Spleen (tissue), 11 donors: Measurements from ENCODE around the gene VAMP2. TPM values are rescaled to one million over a fixed set of nuclear protein-coding genes. Genes with fewer than 3 reads are reported as not detected.

ENCODE experiments used
- DNase-seq: peaks from one replicate; pipeline ENCODE4 v3.0.0-alpha.2; 2020
- H3K27ac ChIP-seq, 8 donors: fragments of 200-600 bp; sonication (generic) in 7 of 8; 1 replicate in 4 of 8; 2 replicates in 4 of 8; pipeline versions ENCODE4 v1.5.0 to v1.8.0; 2016 to 2021; ENCODE audit warnings: inconsistent platforms in 4 of 8, mild to moderate bottlenecking in 4 of 8, moderate library complexity in 1 of 8
- H3K27me3 ChIP-seq, 7 donors: fragments of 200-600 bp; sonication (generic) in 6 of 7; replicated peaks in 1 of 7; 1 replicate in 4 of 7; 2 replicates in 3 of 7; pipeline versions ENCODE4 v1.5.0 to v1.8.0; 2016 to 2021; ENCODE audit warnings: inconsistent platforms in 3 of 7, mild to moderate bottlenecking in 1 of 7
- H3K36me3 ChIP-seq, 6 donors: fragments of 200-600 bp; sonication (generic) in 5 of 6; 1 replicate in 4 of 6; 2 replicates in 2 of 6; pipeline versions ENCODE4 v1.5.0 to v1.8.0; 2016 to 2021; ENCODE audit warnings: inconsistent platforms in 2 of 6
- H3K4me1 ChIP-seq, 6 donors: fragments of 200-600 bp; sonication (generic) in 5 of 6; 1 replicate in 3 of 6; 2 replicates in 3 of 6; pipeline versions ENCODE4 v1.5.0 to v1.8.0; 2016 to 2021; ENCODE audit warnings: inconsistent platforms in 3 of 6
- H3K4me3 ChIP-seq, 8 donors: fragments of 200-600 bp; sonication (generic) in 7 of 8; 1 replicate in 4 of 8; 2 replicates in 4 of 8; pipeline versions ENCODE4 v1.5.0 to v1.8.0; 2016 to 2021; ENCODE audit warnings: inconsistent platforms in 4 of 8, mild to moderate bottlenecking in 4 of 8, moderate library complexity in 2 of 8
- H3K9me3 ChIP-seq, 8 donors: fragments of 200-600 bp; sonication (generic) in 7 of 8; 1 replicate in 4 of 8; 2 replicates in 4 of 8; pipeline versions ENCODE4 v1.5.0 to v1.8.0; 2016 to 2021; ENCODE audit warnings: inconsistent platforms in 4 of 8
- POLR2A ChIP-seq, 3 donors: fragments of 450-650 bp; IDR thresholded peaks; one replicate each; pipeline ENCODE4 v1.5.1; 2017; ENCODE audit warnings: antibody characterized with exemption in 3 of 3, mild to moderate bottlenecking in 1 of 3
- POLR2AphosphoS5 ChIP-seq, 3 donors: sonication (generic); formaldehyde crosslinking; IDR thresholded peaks; one replicate each; pipeline ENCODE4 v1.5.1; 2017; ENCODE audit warnings: antibody characterized with exemption in 3 of 3
- WGBS, 5 donors: extraction: QIAGEN DNeasy Blood & Tissue Kit in 3 of 5; methylation state at CpG; one replicate each; pipeline versions ENCODE4 v1.1.5 to v1.1.7; 2013 to 2018; 5-methylcytosine and 5-hydroxymethylcytosine counted together
- intact Hi-C: fragments of 100-400 bp; cut with DNase I; formaldehyde crosslinking; loops from one replicate; pipeline ENCODE4 v1.15.0; 2023; ENCODE audit warnings: low total_unique reads
- polyA plus RNA-seq, 3 donors: library from polyadenylated mRNA; stranded (reverse); fragments of 200-250 nt; gene quantifications; one replicate each; pipeline ENCODE4 v1.2.1, GENCODE V29; 2013
- total RNA-seq, 7 donors: library from RNA; depleted of rRNA in 3 of 7; stranded (reverse); fragments of >200 nt in 3 of 7; fragmentation: NEBNext Ultra II Directional in 4 of 7; extraction: Animal tissue kit (Norgen Biotek cat#: 25700) in 4 of 7; gene quantifications; one replicate each; pipeline versions ENCODE4 v1.1.0 to v1.2.1, GENCODE V29; 2016 to 2021
- TF ChIP-seq, protein P1 (sequence below), 11 experiments: fragments of 200-600 bp in 7 of 11; fragments of 450-650 bp in 4 of 11; sonication (generic) in 4 of 11; IDR thresholded peaks in 8 of 11; conservative IDR thresholded peaks in 3 of 11; 1 replicate in 7 of 11; 2 replicates in 4 of 11; pipeline versions ENCODE4 v1.4.0 to v1.8.0; 2016 to 2021; ENCODE audit warnings: antibody characterized with exemption in 11 of 11, inconsistent platforms in 4 of 11, mild to moderate bottlenecking in 1 of 11
- donor health status: healthy with polysubstance abuse.
- donor health status: DM: no; HTN: no; CAD: no; lungs with moderate emphysema.
- donor health status: DM: no; HTN: no; CAD: no.
- donor health status: Bipolar disorder and iron deficiency.
- donor health status: healthy.
- donor health status: DM: no; HTN: no; CAD: no.
- donor health status: DM: yes; HTN: yes; CAD: no.

VAMP2 gene
- total and polyA plus RNA-seq, 10 donors: 37.5 to 94.8 (median 54.5) TPM

DNA sequence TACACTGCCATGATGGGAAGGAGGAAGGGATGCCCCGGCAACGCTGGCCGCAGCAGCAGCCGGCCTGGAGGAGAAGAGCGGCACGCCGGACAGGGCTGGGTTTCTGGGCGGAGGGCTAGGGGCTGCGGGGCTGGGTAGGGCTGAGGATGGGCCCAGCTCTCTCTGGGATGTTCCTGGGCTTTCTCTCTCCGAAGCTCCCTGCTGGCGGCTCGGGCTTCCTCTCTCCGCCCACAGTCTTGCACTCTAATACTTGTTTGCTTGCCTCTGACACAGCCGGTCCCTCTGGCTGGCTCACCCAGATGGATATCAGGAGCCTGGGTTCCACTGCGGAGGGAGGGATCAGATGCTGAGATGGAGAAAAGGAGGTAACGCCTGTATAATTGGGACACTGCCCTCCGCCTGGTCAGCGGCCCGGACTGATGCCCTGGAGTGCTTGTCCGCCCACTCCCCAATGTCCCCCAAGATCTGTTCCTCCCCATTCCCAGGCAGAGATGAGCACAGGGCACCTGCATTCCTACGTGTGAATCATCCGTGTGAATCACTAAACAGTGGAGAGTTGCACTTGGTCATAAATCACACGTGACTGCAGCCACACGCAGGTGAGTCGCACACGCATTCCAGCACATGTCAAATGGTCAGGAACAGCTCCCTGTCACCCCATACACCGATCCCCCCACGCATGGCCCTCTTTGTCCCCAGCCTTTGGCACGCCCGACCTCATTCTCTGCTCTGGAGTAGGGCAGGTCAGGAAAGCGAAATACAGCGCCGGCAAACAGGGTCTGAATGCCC lies 44.6 kb downstream of the VAMP2 start, which contains the start of gene ALOXE3:
Gene ALOXE3 (minus strand): TSS at position 535 of the 789 bp plus-strand sequence. CDS start 524 bp downstream, at position 11.
- Histone ChIP-seq H3K9me3 (no peaks in the 10 kb centered on the region), H3K27ac (peak within 1 kb of the TSS; percentile 55 to 89 (median 82))

DNA sequence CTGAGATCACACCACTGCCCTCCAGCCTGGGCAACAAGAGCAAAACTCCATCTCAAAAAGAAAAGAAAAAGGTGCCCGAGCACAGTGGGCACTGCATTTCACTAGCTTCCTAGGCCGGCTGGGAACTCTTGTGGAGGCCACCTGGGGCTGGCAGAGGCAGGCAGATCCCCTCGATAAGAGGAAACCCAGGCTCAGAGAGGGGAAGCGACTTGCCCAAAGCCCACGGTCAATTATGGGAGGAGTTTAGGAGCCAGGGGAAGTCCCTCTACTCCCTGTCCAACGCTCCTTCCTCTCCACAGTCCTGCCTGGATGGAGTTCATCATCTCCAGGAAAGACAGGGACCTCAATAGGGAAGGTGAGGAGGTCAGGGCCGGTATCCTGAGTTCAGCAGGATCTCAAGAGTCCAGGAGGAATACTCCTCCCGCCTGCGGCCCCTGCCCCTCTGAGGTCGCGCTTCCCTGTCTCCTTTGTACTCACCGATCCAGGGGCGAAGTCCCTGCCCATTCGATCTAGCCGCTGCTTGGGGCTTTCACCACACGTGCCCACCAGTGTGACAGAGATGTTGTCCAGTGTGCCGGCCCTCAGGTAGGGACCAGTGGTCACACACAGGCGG lies 45.3 kb downstream of the VAMP2 start:
- no peaks in the 10 kb centered on the region for H3K36me3 ChIP-seq
- intact Hi-C loops: no loop called here
- peak overlapping the region in 5 of 8 donors; percentile 49 to 86 (median 60) for H3K4me3 ChIP-seq
- TF ChIP-seq POLR2A (IDR thresholded peaks at IDR 0.05) (no peak), POLR2AphosphoS5 (IDR thresholded peaks at IDR 0.05) (no peak)
- TF ChIP-seq, protein P1, sequence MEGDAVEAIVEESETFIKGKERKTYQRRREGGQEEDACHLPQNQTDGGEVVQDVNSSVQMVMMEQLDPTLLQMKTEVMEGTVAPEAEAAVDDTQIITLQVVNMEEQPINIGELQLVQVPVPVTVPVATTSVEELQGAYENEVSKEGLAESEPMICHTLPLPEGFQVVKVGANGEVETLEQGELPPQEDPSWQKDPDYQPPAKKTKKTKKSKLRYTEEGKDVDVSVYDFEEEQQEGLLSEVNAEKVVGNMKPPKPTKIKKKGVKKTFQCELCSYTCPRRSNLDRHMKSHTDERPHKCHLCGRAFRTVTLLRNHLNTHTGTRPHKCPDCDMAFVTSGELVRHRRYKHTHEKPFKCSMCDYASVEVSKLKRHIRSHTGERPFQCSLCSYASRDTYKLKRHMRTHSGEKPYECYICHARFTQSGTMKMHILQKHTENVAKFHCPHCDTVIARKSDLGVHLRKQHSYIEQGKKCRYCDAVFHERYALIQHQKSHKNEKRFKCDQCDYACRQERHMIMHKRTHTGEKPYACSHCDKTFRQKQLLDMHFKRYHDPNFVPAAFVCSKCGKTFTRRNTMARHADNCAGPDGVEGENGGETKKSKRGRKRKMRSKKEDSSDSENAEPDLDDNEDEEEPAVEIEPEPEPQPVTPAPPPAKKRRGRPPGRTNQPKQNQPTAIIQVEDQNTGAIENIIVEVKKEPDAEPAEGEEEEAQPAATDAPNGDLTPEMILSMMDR (IDR thresholded peaks at IDR 0.05 in 8 of 11, conservative IDR thresholded peaks at IDR 0.05 in 3 of 11): no peak
- peak overlapping the region in 1 of 8 donors; percentile 81 for H3K27ac ChIP-seq
- H3K27me3 ChIP-seq: peaks cover 0 to 86% (median 45%) of the 10 kb centered on the region in 7 donors
- DNase-seq: no peak
- peaks cover 34 to 60% (median 54%) of the 10 kb centered on the region in 6 donors for H3K4me1 ChIP-seq
- 1 to 11% (median 4%) methylated on average over 18 of the region's 18 CpGs for WGBS, 5 donors
- H3K9me3 ChIP-seq: no peaks in the 10 kb centered on the region

More for the DNA sequence above, 44.6 kb downstream of the VAMP2 start, which contains the start of gene ALOXE3:
- Histone ChIP-seq H3K27me3 (peaks cover 1 to 86% (median 45%) of the 10 kb centered on the region in 7 donors), H3K4me3 (peak within 1 kb of the TSS; percentile 46 to 86 (median 56)), H3K36me3 (no peaks in the 10 kb centered on the region), H3K4me1 (peaks cover 41 to 67% (median 61%) of the 10 kb centered on the region in 6 donors)
- TF ChIP-seq POLR2AphosphoS5 (IDR thresholded peaks at IDR 0.05): no peak
- TF ChIP-seq, protein P1 (IDR thresholded peaks at IDR 0.05 in 8 of 11, conservative IDR thresholded peaks at IDR 0.05 in 3 of 11): no peak
- TF ChIP-seq POLR2A (IDR thresholded peaks at IDR 0.05): no peak
- peak; percentile 81 for DNase-seq
- intact Hi-C loops: no loop called here
- WGBS, 5 donors: 0 to 2% (median 1%) methylated on average over 16 to 33 of the region's 33 CpGs

DNA sequence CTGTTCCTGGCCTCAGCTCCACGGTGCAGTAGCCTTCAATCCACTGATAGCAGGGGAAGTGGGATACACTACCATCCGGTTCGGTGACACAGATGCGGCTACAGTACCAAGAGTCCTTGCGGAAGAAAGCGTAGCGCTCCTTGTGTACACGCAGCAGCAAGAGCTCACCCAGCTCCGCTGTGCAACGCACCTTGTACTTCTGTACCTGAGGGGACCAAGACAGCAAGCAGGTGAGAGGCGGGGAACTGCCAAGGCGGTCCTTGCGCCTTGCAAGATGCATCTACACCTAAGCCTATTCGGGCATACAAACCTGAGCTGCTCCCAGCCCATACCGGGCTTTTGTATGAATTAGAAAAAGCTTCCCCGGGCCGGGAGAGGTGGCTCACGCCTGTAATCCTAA lies 46.0 kb downstream of the VAMP2 start:
- Histone ChIP-seq H3K36me3 (no peaks in the 10 kb centered on the region), H3K27me3 (peaks cover 0 to 86% (median 45%) of the 10 kb centered on the region in 7 donors), H3K4me3 (no peak overlapping the region), H3K4me1 (peaks cover 31 to 53% (median 47%) of the 10 kb centered on the region in 6 donors), H3K27ac (no peak overlapping the region), H3K9me3 (no peaks in the 10 kb centered on the region)
- intact Hi-C loops: no loop called here
- 45 to 77% (median 49%) methylated on average over 18 of the region's 18 CpGs for WGBS, 5 donors
- no peak for DNase-seq
- TF ChIP-seq, protein P1 (IDR thresholded peaks at IDR 0.05 in 8 of 11, conservative IDR thresholded peaks at IDR 0.05 in 3 of 11): no peak
- TF ChIP-seq POLR2AphosphoS5 (IDR thresholded peaks at IDR 0.05): no peak

DNA sequence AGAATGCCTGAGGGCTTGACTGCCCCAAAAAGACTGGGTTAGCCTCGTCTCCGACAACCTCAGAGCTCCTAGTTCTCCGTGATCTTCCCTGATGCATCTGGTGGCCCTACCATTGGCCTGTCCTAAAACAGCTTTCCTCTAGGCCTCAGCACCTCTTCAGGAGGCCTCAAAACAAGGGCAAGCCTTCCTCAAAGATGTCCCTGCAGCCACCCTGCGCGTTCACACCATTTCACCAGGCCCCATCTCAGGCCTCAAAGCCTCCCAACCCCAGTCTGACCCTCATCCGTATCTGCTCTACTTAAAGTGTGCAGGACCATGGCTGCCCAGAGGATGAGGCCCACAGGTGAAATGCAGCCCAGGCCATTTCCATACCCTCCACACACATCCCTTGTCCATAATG lies 51.8 kb downstream of the VAMP2 start:
- Histone ChIP-seq H3K4me3 (no peak overlapping the region), H3K4me1 (peaks cover 6 to 16% (median 11%) of the 10 kb centered on the region in 6 donors), H3K9me3 (no peaks in the 10 kb centered on the region), H3K27me3 (peaks cover 0 to 80% (median 49%) of the 10 kb centered on the region in 7 donors), H3K27ac (no peak overlapping the region), H3K36me3 (no peaks in the 10 kb centered on the region)
- WGBS, 5 donors: 92 to 97% (median 94%) methylated on average over 6 of the region's 6 CpGs
- TF ChIP-seq POLR2AphosphoS5 (IDR thresholded peaks at IDR 0.05): no peak
- TF ChIP-seq POLR2A (IDR thresholded peaks at IDR 0.05): no peak
- TF ChIP-seq, protein P1 (IDR thresholded peaks at IDR 0.05 in 8 of 11, conservative IDR thresholded peaks at IDR 0.05 in 3 of 11): no peak
- intact Hi-C loops: no loop called here
- DNase-seq: no peak
